HCT116 (cell line): ENCODE measurements around the gene TLX2.

Source experiments
- CEBPB ChIP-seq: IDR thresholded peaks from 2 replicates; pipeline ENCODE4 v1.6.1; 2012; ENCODE audit warnings: low read depth
- JUND ChIP-seq: IDR thresholded peaks from 2 replicates; pipeline ENCODE4 v1.6.1; 2012
- POLR2A ChIP-seq: IDR thresholded peaks from 2 replicates; pipeline ENCODE4 v1.7.0; 2011; ENCODE audit warnings: borderline replicate concordance; ENCODE audit not compliant: insufficient read depth, insufficient read length; ENCODE audit errors: extremely low read depth
- POLR2AphosphoS5 ChIP-seq: IDR thresholded peaks from 2 replicates; pipeline ENCODE4 v1.6.1; 2011; ENCODE audit warnings: mild to moderate bottlenecking, low read depth, low read length, moderate library complexity
- SIN3A ChIP-seq: IDR thresholded peaks from 2 replicates; pipeline ENCODE4 v1.6.1; 2012; ENCODE audit warnings: low read depth
- TF ChIP-seq, protein P1 (sequence below), 3 experiments: fragments of 200-600 bp in 1 of 3; sonication (generic) in 1 of 3; IDR thresholded peaks in 2 of 3; conservative IDR thresholded peaks in 1 of 3; 2 replicates each; pipeline ENCODE4 v1.5.1; 2012 to 2017; ENCODE audit warnings: low read depth in 2 of 3, low read length in 2 of 3, antibody characterized with exemption in 1 of 3, borderline replicate concordance in 1 of 3, control low read depth in 1 of 3, mild to moderate bottlenecking in 1 of 3, mixed read lengths in 1 of 3, mixed run types in 1 of 3, moderate library complexity in 1 of 3; ENCODE audit not compliant: insufficient read depth in 1 of 3
- TF ChIP-seq, protein P2 (sequence below): IDR thresholded peaks from 2 replicates; pipeline ENCODE4 v1.6.1; 2012
- TF ChIP-seq, protein P3 (sequence below): IDR thresholded peaks from 2 replicates; pipeline ENCODE4 v1.6.1; 2012; ENCODE audit warnings: low read depth

DNA sequence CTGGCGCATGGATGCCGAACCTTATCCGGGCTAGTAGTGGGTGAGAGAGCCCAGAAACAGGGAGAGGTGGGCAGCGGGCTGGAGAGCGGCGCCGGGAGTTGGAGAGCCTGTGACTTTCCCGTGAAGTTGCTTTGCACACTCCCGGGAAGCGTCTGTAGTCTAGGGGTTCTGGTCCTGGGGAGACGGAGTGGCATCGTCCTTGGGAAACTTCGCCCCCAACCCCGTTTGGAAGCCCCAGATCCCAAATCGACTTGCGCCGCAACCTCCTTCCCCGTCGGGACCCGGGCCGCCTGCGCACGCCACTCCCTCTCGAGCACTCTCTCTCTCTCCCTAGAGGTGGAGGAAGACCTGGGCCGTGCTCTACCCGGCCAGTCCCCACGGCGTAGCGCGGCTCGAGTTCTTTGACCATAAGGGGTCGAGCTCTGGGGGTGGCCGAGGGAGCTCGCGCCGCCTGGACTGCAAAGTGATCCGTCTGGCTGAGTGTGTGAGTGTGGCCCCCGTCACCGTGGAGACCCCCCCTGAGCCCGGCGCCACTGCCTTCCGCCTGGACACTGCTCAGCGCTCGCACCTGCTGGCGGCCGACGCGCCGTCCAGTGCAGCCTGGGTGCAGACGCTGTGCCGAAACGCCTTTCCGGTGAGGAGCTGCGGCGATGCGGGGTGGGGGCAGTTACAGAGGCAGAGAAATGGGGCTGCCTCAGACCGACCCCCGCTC, 40.7 kb downstream of the TLX2 start:
- no peak; the same call in 1 of the 2 replicates for TF ChIP-seq POLR2AphosphoS5
- TF ChIP-seq, protein P1, sequence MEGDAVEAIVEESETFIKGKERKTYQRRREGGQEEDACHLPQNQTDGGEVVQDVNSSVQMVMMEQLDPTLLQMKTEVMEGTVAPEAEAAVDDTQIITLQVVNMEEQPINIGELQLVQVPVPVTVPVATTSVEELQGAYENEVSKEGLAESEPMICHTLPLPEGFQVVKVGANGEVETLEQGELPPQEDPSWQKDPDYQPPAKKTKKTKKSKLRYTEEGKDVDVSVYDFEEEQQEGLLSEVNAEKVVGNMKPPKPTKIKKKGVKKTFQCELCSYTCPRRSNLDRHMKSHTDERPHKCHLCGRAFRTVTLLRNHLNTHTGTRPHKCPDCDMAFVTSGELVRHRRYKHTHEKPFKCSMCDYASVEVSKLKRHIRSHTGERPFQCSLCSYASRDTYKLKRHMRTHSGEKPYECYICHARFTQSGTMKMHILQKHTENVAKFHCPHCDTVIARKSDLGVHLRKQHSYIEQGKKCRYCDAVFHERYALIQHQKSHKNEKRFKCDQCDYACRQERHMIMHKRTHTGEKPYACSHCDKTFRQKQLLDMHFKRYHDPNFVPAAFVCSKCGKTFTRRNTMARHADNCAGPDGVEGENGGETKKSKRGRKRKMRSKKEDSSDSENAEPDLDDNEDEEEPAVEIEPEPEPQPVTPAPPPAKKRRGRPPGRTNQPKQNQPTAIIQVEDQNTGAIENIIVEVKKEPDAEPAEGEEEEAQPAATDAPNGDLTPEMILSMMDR (IDR thresholded peaks at IDR 0.05 in 2 of 3, conservative IDR thresholded peaks at IDR 0.05 in 1 of 3; ENCODE audit: borderline replicate concordance in 1 of 3, insufficient read depth in 1 of 3, low read depth in 2 of 3, low read length in 2 of 3), result no peak
- TF ChIP-seq JUND, result no peak
- TF ChIP-seq, protein P2, sequence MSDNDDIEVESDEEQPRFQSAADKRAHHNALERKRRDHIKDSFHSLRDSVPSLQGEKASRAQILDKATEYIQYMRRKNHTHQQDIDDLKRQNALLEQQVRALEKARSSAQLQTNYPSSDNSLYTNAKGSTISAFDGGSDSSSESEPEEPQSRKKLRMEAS, result no peak
- TF ChIP-seq CEBPB, result no peak
- TF ChIP-seq SIN3A, result no peak
- TF ChIP-seq, protein P3, sequence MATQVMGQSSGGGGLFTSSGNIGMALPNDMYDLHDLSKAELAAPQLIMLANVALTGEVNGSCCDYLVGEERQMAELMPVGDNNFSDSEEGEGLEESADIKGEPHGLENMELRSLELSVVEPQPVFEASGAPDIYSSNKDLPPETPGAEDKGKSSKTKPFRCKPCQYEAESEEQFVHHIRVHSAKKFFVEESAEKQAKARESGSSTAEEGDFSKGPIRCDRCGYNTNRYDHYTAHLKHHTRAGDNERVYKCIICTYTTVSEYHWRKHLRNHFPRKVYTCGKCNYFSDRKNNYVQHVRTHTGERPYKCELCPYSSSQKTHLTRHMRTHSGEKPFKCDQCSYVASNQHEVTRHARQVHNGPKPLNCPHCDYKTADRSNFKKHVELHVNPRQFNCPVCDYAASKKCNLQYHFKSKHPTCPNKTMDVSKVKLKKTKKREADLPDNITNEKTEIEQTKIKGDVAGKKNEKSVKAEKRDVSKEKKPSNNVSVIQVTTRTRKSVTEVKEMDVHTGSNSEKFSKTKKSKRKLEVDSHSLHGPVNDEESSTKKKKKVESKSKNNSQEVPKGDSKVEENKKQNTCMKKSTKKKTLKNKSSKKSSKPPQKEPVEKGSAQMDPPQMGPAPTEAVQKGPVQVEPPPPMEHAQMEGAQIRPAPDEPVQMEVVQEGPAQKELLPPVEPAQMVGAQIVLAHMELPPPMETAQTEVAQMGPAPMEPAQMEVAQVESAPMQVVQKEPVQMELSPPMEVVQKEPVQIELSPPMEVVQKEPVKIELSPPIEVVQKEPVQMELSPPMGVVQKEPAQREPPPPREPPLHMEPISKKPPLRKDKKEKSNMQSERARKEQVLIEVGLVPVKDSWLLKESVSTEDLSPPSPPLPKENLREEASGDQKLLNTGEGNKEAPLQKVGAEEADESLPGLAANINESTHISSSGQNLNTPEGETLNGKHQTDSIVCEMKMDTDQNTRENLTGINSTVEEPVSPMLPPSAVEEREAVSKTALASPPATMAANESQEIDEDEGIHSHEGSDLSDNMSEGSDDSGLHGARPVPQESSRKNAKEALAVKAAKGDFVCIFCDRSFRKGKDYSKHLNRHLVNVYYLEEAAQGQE, result no peak
- TF ChIP-seq POLR2A, result no peak
